ENCODE data around the gene EN1. TPM values are rescaled to one million over a fixed set of nuclear protein-coding genes. Genes with fewer than 3 reads are reported as not detected.

EN1 gene
- total RNA-seq, 1 experiment from 2014 or later = not detected

GRCh38 chr2:118875318-118875717 is 27.9 kb upstream of the EN1 start:
- peaks cover 4% of the 10 kb centered on the region for H3K9me3 Mint-ChIP-seq
- H3K27ac Mint-ChIP-seq = no peak overlapping the region
- ChIA-PET CTCF (no interaction called here), POLR2A (no interaction called here)
- DNase-seq (ENCODE audit: low spot score) = no peak
- ATAC-seq = no peak
- no peaks in the 10 kb centered on the region for H3K36me3 Mint-ChIP-seq
- H3K4me3 Mint-ChIP-seq = no peak overlapping the region
- H3K4me1 Mint-ChIP-seq = no peaks in the 10 kb centered on the region
- TF ChIP-seq HMGXB4 (CRISPR knock-in tag; IDR thresholded peaks at IDR 0.05) (no peak), E2F1 (CRISPR knock-in tag; IDR thresholded peaks at IDR 0.05) (no peak), ATF2 (CRISPR knock-in tag; IDR thresholded peaks at IDR 0.05; ENCODE audit: borderline replicate concordance, low read depth) (no peak), TEAD4 (CRISPR knock-in tag; IDR thresholded peaks at IDR 0.05) (no peak), PREB (CRISPR knock-in tag; IDR thresholded peaks at IDR 0.05; ENCODE audit: borderline replicate concordance) (no peak), ZNF512 (CRISPR knock-in tag; IDR thresholded peaks at IDR 0.05; ENCODE audit: borderline replicate concordance) (no peak), ZNF263 (CRISPR knock-in tag; IDR thresholded peaks at IDR 0.05; ENCODE audit: low read depth) (no peak), ZNF281 (CRISPR knock-in tag; IDR thresholded peaks at IDR 0.05) (no peak), SMAD3 (CRISPR knock-in tag; IDR thresholded peaks at IDR 0.05; ENCODE audit: borderline replicate concordance) (no peak), ZNF671 (CRISPR knock-in tag; IDR thresholded peaks at IDR 0.05) (no peak), NFYB (CRISPR knock-in tag; conservative IDR thresholded peaks at IDR 0.05; ENCODE audit: low read depth) (no peak)
- H3K27me3 Mint-ChIP-seq (ENCODE audit: low read depth) = peaks cover 18% of the 10 kb centered on the region

GRCh38 chr2:118874324-118874723 is 26.9 kb upstream of the EN1 start:
- ChIA-PET POLR2A (interaction anchor here (0.6 kb wide), 1 partner anchor 117 kb away, joined by 3 read pairs; no protein-coding TSS in a partner anchor), CTCF (no interaction called here)
- TF ChIP-seq NFATC4 (CRISPR knock-in tag; IDR thresholded peaks at IDR 0.05) = no peak
- Mint-ChIP-seq H3K4me1 (no peaks in the 10 kb centered on the region), H3K27ac (no peak overlapping the region), H3K27me3 (ENCODE audit: low read depth) (peaks cover 10% of the 10 kb centered on the region), H3K4me3 (no peak overlapping the region), H3K36me3 (no peaks in the 10 kb centered on the region), H3K9me3 (peaks cover 4% of the 10 kb centered on the region)
- DNase-seq (ENCODE audit: low spot score) = no peak
- no peak for ATAC-seq
